Stimulated activated CD4-positive, alpha-beta T cell treated with anti-CD3 and anti-CD28 coated beads, Interleukin-15, amount 100 ng/mL, for 48 hours (primary cell): ENCODE measurements around the gene TNFAIP8L2.

Experiments used
- DNase-seq, 2 donors: peaks; one replicate each; pipeline ENCODE4 v3.0.0-alpha.2; 2020; ENCODE audit warnings: low read depth in 2 of 2

Gene TNFAIP8L2

DNA sequence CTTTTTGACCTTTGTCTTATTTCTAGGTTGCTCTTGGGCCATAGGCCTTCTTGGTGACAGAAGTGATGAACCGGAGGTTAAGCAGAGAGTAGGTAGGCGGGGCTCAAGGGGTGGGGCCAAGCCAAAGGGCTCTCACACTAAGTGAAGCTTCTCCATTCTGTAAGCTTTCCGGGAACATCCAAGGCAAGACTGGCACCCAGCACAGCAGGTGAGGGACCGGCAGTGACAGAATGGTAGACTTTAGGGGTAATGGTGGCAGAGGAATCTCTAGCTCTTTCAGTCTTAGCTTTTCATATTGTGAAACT is at the start of gene TNFAIP8L2:
Gene TNFAIP8L2 (plus strand): TSS at position 135 of the 305 bp plus-strand sequence. CDS start 2,049 bp downstream, outside the sequence.
- DNase-seq: peak; percentile 64 to 81

GRCh38 chr1:151106894-151107293 is 49.6 kb upstream of the TNFAIP8L2 start:
- no peak for DNase-seq

- no peak for DNase-seq
These were observed 48.1 kb upstream of the TNFAIP8L2 start for GRCh38 chr1:151108331-151108730.

DNA sequence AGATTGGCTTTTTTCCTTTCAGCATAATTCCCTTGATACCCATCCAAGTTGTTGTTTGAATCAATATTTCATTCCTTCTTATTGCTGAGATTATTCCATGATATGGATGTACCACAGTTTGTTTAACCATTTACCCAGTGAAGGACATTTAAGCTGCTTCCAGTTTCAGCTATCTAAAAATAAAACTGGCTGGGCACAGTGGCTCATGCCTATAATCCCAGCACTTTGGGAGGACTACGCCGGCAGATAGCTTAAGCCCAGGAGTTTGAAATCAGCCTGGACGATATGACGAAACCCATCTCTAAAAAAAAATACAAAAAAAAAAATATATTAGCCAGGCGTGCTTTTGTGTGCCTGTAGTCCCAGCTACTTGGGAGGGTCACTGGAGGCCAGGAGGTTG is 42.6 kb upstream of the TNFAIP8L2 start:
- DNase-seq: no peak

DNA sequence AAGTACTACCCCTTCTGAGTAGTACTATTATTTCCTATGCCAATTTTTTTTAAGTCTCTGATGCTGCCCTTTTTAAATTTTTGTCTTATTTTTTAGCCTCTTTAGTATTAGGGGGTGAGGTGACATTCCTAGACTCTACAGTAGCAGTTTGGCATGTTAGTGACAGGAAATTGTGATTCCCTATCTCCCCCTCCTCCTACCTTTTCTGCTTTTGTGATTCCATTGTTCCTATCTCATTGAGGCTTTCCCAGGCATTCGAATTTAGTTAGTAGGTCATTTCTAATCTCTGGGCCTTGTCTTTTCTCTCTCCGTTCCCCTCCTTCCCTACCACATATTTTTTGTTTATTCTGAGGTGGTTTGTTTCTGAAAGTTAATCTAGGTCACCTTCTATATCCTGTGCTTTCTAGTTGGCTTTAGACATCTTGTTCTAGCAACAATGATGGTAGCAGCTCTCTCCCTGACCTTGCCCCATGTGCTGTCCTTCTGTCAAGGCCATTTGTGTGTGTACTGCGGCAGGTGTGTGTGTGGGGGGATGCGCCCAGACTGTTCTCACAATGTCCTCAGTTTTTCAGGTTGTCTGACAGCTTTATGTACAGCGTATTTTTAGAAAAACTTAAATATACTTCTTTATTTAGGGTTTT is 31.6 kb upstream of the TNFAIP8L2 start:
- DNase-seq: no peak

GRCh38 chr1:151128800-151129199 is 27.6 kb upstream of the TNFAIP8L2 start:
- DNase-seq: no peak

- peak; percentile 84 to 87 for DNase-seq
These were observed 25.4 kb upstream of the TNFAIP8L2 start for GRCh38 chr1:151130987-151131586.

DNA sequence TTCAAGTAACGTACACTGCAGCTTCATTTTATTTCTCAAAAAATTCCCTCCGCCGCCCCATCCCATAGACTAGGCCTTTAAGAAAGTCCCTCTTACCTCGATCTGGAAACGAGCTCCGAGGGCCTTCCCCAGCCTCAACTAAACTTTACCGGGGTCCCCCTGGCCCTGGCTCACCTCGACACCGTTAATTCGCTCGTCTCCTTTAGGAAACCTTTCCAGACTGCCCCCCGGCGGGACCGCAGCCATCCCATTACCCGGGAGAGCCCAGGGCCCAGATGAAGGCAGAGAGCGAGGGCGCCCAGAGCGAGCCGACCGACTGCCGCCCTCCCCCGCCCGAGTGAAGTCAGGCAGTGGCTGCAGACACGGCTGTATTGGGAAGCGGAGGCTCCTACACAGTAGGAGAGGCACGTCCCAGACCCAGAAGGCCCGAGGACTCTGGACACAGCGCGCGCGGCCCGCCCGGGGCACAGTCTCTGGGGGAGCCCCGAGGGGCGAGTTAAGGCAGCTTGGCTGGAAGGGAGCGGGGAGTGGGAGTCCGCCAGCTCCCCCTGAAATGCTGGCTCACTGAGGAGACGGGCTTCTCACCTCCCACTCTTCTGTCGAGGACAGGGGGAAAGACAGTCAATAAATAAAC is 24.6 kb upstream of the TNFAIP8L2 start:
- no peak for DNase-seq

GRCh38 chr1:151132335-151133017 is 24.0 kb upstream of the TNFAIP8L2 start:
- DNase-seq: no peak

- DNase-seq: no peak
These were observed 23.2 kb upstream of the TNFAIP8L2 start for GRCh38 chr1:151133018-151133806.

GRCh38 chr1:151134396-151134795 is 22.1 kb upstream of the TNFAIP8L2 start:
- DNase-seq: no peak

DNA sequence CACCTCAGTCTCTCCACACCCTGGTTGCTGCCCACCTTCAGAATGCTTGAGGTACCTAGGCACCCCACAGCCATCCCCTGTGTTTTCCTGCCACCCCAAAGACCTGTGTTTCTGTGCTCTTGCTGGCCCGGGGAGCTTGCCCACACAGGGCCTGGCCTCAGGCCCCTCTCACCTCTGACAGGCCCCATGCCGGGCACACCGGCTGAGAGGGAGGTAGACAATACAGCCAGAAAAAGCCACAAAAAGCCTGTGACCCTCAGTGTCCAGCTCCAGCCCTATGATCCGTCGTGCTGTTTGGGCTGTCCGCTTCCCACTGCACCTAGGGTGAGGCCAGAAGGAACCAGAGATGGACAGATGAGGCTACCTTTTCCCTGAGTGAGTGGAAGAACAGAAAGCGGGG is 21.5 kb upstream of the TNFAIP8L2 start:
- DNase-seq: no peak

- no peak for DNase-seq
These were observed 20.7 kb upstream of the TNFAIP8L2 start for GRCh38 chr1:151135433-151136385.

GRCh38 chr1:151137789-151138188 is 18.7 kb upstream of the TNFAIP8L2 start:
- no peak for DNase-seq

- no peak for DNase-seq
These were observed 13.9 kb upstream of the TNFAIP8L2 start for GRCh38 chr1:151142411-151143056.

DNA sequence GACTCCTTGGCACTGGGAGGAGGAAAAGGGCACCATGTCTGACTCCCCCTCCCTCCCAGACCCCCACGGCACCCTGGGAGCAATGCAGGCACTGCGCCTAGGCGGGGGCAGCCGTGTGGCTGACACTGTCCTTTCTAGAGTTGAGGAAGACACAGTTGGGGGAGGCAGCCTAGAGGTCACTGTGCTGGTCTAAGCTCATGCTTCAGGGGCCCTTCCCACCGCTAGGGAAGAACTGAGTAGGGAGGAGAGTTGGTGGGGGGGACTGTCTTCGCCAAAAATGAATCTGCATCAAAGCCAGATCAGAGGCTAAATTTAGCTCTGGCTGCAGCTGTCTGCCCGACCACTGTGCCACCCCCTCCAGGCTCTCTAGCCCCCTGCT is 13.4 kb upstream of the TNFAIP8L2 start:
- no peak for DNase-seq

- DNase-seq: no peak
These were observed 12.5 kb upstream of the TNFAIP8L2 start for GRCh38 chr1:151143986-151144385.

- no peak for DNase-seq
These were observed 11.8 kb upstream of the TNFAIP8L2 start for GRCh38 chr1:151144474-151145303.

DNA sequence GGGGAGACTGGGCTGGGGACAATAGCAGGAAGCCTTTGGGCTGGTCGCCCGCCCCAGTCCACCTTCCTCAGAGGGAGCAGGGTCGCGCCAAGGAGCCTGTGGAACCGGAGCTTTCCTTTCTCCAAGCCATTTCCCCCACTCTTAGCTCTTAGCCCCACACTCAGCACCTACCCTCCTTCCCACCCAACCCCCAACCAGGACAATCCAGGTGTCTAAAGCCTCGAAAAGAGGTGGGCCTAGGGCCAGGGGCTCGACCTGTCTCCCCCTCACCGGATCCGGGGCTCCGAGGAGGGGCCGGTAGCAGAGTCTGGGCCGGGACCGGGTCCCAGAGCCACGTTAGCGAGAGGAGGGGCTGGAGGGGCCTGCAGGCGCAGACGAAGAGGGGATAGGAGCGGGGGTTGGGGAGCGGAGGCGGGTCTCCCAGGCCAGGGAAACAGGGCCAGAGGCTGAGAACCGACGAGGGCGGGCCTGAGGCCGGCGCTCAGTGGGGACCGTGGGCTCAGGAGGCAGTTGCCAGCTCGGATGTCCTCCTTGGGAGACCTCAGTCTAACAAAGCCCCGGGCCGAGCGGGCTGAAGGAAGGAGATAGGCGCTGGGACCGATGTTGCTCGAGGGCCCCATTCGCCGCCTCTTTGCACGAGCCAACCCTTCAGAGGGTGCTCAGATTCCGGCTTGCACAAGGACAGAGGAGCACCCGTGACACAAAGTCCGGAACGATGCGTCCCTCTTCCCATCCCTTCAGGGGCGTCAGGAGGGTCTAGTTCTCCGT is 11.0 kb upstream of the TNFAIP8L2 start:
- DNase-seq: no peak
